ENCODE measurements around the gene CDS2. TPM values are rescaled to one million over a fixed set of nuclear protein-coding genes. Genes with fewer than 3 reads are reported as not detected.

The CDS2 gene
- total and polyA plus RNA-seq, 2 of the 13 experiments (the other 11 are each of a cell fraction or from before 2014, with no cell fraction given): 81.3 to 153 TPM

- TF ChIP-seq, protein P1, sequence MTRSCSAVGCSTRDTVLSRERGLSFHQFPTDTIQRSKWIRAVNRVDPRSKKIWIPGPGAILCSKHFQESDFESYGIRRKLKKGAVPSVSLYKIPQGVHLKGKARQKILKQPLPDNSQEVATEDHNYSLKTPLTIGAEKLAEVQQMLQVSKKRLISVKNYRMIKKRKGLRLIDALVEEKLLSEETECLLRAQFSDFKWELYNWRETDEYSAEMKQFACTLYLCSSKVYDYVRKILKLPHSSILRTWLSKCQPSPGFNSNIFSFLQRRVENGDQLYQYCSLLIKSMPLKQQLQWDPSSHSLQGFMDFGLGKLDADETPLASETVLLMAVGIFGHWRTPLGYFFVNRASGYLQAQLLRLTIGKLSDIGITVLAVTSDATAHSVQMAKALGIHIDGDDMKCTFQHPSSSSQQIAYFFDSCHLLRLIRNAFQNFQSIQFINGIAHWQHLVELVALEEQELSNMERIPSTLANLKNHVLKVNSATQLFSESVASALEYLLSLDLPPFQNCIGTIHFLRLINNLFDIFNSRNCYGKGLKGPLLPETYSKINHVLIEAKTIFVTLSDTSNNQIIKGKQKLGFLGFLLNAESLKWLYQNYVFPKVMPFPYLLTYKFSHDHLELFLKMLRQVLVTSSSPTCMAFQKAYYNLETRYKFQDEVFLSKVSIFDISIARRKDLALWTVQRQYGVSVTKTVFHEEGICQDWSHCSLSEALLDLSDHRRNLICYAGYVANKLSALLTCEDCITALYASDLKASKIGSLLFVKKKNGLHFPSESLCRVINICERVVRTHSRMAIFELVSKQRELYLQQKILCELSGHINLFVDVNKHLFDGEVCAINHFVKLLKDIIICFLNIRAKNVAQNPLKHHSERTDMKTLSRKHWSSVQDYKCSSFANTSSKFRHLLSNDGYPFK (CRISPR knock-in tag; IDR thresholded peaks at IDR 0.05; ENCODE audit: borderline replicate concordance): no peak; the same call in 1 of the 2 replicates
- TF ChIP-seq ZNF567 (CRISPR knock-in tag; IDR thresholded peaks at IDR 0.05; ENCODE audit: borderline replicate concordance) (no peak), FOXA3 (CRISPR knock-in tag; IDR thresholded peaks at IDR 0.05) (peak; percentile 96), ZUFSP (CRISPR knock-in tag; IDR thresholded peaks at IDR 0.05; ENCODE audit: borderline replicate concordance) (no peak), DRAP1 (CRISPR knock-in tag; IDR thresholded peaks at IDR 0.05) (peak; percentile 43; the same call in 1 of the 2 replicates), E2F5 (CRISPR knock-in tag; conservative IDR thresholded peaks at IDR 0.05) (no peak), TBX2 (CRISPR knock-in tag; IDR thresholded peaks at IDR 0.05; ENCODE audit: borderline replicate concordance) (peak; percentile 87; the same call in 1 of the 2 replicates), ZNF17 (CRISPR knock-in tag; IDR thresholded peaks at IDR 0.05) (no peak), ZNF441 (CRISPR knock-in tag; IDR thresholded peaks at IDR 0.05; ENCODE audit: borderline replicate concordance) (no peak; the same call in 1 of the 2 replicates), SRSF4 (IDR thresholded peaks at IDR 0.05; ENCODE audit: low read depth, low read length, poor library complexity, severe bottlenecking) (no peak), ZNF720 (CRISPR knock-in tag; IDR thresholded peaks at IDR 0.05) (no peak), NR0B2 (CRISPR knock-in tag; IDR thresholded peaks at IDR 0.05) (no peak), ZNF557 (CRISPR knock-in tag; IDR thresholded peaks at IDR 0.05) (no peak), IRX3 (CRISPR knock-in tag; IDR thresholded peaks at IDR 0.05; ENCODE audit: borderline replicate concordance, low read depth) (no peak), HNF4G (IDR thresholded peaks at IDR 0.05; ENCODE audit: borderline replicate concordance, low read depth, low read length) (peak; percentile 51; the same call in 1 of the 2 replicates), HNF4G (CRISPR knock-in tag; IDR thresholded peaks at IDR 0.05; ENCODE audit: borderline replicate concordance, low read depth) (peak; percentile 72; the same call in 1 of the 2 replicates), RFXANK (CRISPR knock-in tag; IDR thresholded peaks at IDR 0.05) (no peak)
- TF ChIP-seq, protein P2, sequence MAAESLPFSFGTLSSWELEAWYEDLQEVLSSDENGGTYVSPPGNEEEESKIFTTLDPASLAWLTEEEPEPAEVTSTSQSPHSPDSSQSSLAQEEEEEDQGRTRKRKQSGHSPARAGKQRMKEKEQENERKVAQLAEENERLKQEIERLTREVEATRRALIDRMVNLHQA (CRISPR knock-in tag; IDR thresholded peaks at IDR 0.05): no peak
- TF ChIP-seq, protein P3, sequence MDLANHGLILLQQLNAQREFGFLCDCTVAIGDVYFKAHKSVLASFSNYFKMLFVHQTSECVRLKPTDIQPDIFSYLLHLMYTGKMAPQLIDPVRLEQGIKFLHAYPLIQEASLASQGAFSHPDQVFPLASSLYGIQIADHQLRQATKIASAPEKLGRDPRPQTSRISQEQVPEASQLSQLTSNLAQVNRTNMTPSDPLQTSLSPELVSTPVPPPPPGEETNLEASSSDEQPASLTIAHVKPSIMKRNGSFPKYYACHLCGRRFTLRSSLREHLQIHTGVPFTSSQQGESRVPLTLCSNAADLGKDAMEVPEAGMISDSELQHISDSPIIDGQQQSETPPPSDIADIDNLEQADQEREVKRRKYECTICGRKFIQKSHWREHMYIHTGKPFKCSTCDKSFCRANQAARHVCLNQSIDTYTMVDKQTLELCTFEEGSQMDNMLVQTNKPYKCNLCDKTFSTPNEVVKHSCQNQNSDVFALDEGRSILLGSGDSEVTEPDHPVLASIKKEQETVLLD (CRISPR knock-in tag; IDR thresholded peaks at IDR 0.05; ENCODE audit: low read depth): no peak
- TF ChIP-seq, protein P4, sequence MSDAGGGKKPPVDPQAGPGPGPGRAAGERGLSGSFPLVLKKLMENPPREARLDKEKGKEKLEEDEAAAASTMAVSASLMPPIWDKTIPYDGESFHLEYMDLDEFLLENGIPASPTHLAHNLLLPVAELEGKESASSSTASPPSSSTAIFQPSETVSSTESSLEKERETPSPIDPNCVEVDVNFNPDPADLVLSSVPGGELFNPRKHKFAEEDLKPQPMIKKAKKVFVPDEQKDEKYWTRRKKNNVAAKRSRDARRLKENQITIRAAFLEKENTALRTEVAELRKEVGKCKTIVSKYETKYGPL (CRISPR knock-in tag; IDR thresholded peaks at IDR 0.05): no peak
Observed at GRCh38 chr20:5172903-5173463, 46.2 kb downstream of the CDS2 start (continued).

Data from HepG2 (cell line).